K562 (cell line): ENCODE results near the gene PDE8B. TPM values are rescaled to one million over a fixed set of nuclear protein-coding genes. Genes with fewer than 3 reads are reported as not detected.

ENCODE experiments used
- ATAC-seq: fragments of 200-7000 bp; cut with Tn5 transposase; 3 replicates; pipeline ENCODE4 v1.9.1; 2020; ENCODE audit warnings: moderate library complexity
- BruUV-seq: library from RNA; stranded (reverse); fragments of 400-500 nt; replicated peaks from 2 replicates; lab custom pipeline; 2021; lab: Mats Ljungman, UMichigan
- CTCF ChIA-PET: fragments of 300-600 bp; formaldehyde crosslinking; extraction: SDS; loops from one replicate; lab custom pipeline; 2021; ENCODE audit warnings: low intra/inter-chr PET ratio; lab: Yijun Ruan, JAX
- POLR2A ChIA-PET: fragments of 300-600, 350-650 bp; sonication (Branson Sonifier 250); formaldehyde crosslinking; extraction: SDS; loops from one replicate; lab custom pipeline; 2021; ENCODE audit warnings: antibody characterized with exemption, inconsistent platforms; lab: Yijun Ruan, JAX
- DNase-seq, 4 experiments: peaks; one replicate each; pipeline versions ENCODE4 v3.0.0 to v3.0.0-alpha.2; 2011 to 2018; ENCODE audit warnings: low spot score in 3 of 4, mixed read lengths in 3 of 4; ENCODE audit errors: extremely low read depth in 1 of 4
- FAIRE-seq: peaks from 2 replicates; lab custom pipeline; 2011; peaks lifted over from hg19 to GRCh38; lab: Jason Lieb, UNC
- H2AFZ ChIP-seq: 2 replicates; pipeline ENCODE4 v1.6.0; 2011; ENCODE audit warnings: low read depth, low read length, control low read depth, inconsistent platforms
- H3K27ac ChIP-seq: fragments of 200-600 bp; 3 replicates; pipeline ENCODE4 v1.8.0; 2011; ENCODE audit warnings: low read depth, mild to moderate bottlenecking, control low read depth, inconsistent platforms, low read length, moderate library complexity, mixed read lengths; ENCODE audit errors: extremely low read depth
- H3K27me3 ChIP-seq, 2 experiments: fragments of 300-600 bp in 1 of 2; 2 replicates in 1 of 2; 3 replicates in 1 of 2; pipeline versions ENCODE4 v1.6.0 to v1.8.0; 2011; ENCODE audit warnings: inconsistent platforms in 2 of 2, low read length in 2 of 2, mild to moderate bottlenecking in 1 of 2, mixed read lengths in 1 of 2, moderate library complexity in 1 of 2; ENCODE audit not compliant: control insufficient read depth in 2 of 2, insufficient read depth in 2 of 2
- H3K36me3 ChIP-seq: fragments of 300-600 bp; 3 replicates; pipeline ENCODE4 v1.8.0; 2011; ENCODE audit warnings: mild to moderate bottlenecking, low read length, inconsistent platforms; ENCODE audit not compliant: control insufficient read depth, insufficient read depth
- H3K4me1 ChIP-seq, 2 experiments: fragments of 200-600 bp in 1 of 2; replicated peaks in 1 of 2; 2 replicates in 1 of 2; 3 replicates in 1 of 2; pipeline versions ENCODE4 v1.5.1 to v1.8.0; 2011; ENCODE audit warnings: inconsistent platforms in 2 of 2, low read length in 2 of 2, mild to moderate bottlenecking in 1 of 2, mixed read lengths in 1 of 2, moderate library complexity in 1 of 2; ENCODE audit not compliant: control insufficient read depth in 2 of 2, insufficient read depth in 2 of 2
- H3K4me2 ChIP-seq: 2 replicates; pipeline ENCODE4 v1.6.1; 2011; ENCODE audit warnings: low read length, control low read depth, inconsistent platforms, mixed read lengths; ENCODE audit not compliant: insufficient read depth
- H3K4me3 ChIP-seq: fragments of 200-600 bp; sonication (generic), shearing (Covaris generic); 2 replicates; pipeline ENCODE4 v1.5.1; 2016; ENCODE audit warnings: control low read depth, inconsistent platforms
- H3K79me2 ChIP-seq: fragments of 200-600 bp; 3 replicates; pipeline ENCODE4 v1.8.0; 2011; ENCODE audit warnings: low read length, inconsistent platforms; ENCODE audit not compliant: control insufficient read depth, insufficient read depth
- H3K9ac ChIP-seq, 2 experiments: 2 replicates each; pipeline versions ENCODE4 v1.6.0 to v1.6.1; 2011; ENCODE audit warnings: low read depth in 2 of 2, low read length in 2 of 2, control low read depth in 1 of 2, inconsistent platforms in 1 of 2, mild to moderate bottlenecking in 1 of 2, mixed read lengths in 1 of 2; ENCODE audit not compliant: insufficient read depth in 1 of 2
- H3K9me1 ChIP-seq: one replicate; pipeline ENCODE4 v1.6.0; 2011; ENCODE audit warnings: inconsistent platforms, mild to moderate bottlenecking, low read length, moderate library complexity; ENCODE audit not compliant: control insufficient read depth, insufficient read depth
- H3K9me3 ChIP-seq: replicated peaks from 2 replicates; pipeline ENCODE4 v1.5.1; 2011; ENCODE audit warnings: low read depth, low read length, inconsistent platforms; ENCODE audit not compliant: control insufficient read depth, insufficient read depth
- H4K20me1 ChIP-seq: replicated peaks from 2 replicates; pipeline ENCODE4 v1.6.1; 2011; ENCODE audit warnings: low read length, inconsistent platforms, mixed read lengths; ENCODE audit not compliant: control insufficient read depth, insufficient read depth
- ATF4 ChIP-seq: fragments of 450-650 bp; formaldehyde crosslinking; IDR thresholded peaks from 2 replicates; pipeline ENCODE4 v1.4.0; 2022; ENCODE audit warnings: mild to moderate bottlenecking, moderate library complexity
- FOXJ2 ChIP-seq: fragments of 200-800 bp; sonication (Bioruptor generic); IDR thresholded peaks from 2 replicates; pipeline ENCODE4 v1.6.1; 2016; ENCODE audit warnings: missing genetic modification characterization, missing compliant biosample characterization
- FOXP1 ChIP-seq: sonication (generic); formaldehyde crosslinking; IDR thresholded peaks from 2 replicates; pipeline ENCODE4 v1.8.0; 2022; ENCODE audit warnings: mild to moderate bottlenecking, missing genetic modification reagents
- GATA2 ChIP-seq: sonication (generic); formaldehyde crosslinking; IDR thresholded peaks from 2 replicates; pipeline ENCODE4 v1.4.0; 2020; ENCODE audit warnings: mild to moderate bottlenecking, missing genetic modification reagents
- GTF3C2 ChIP-seq: IDR thresholded peaks from 3 replicates; pipeline ENCODE4 v1.6.1; 2011; ENCODE audit warnings: borderline replicate concordance, mild to moderate bottlenecking, moderate library complexity; ENCODE audit not compliant: insufficient read length; ENCODE audit errors: extremely low read depth
- HBP1 ChIP-seq: fragments of 450-650 bp; formaldehyde crosslinking; IDR thresholded peaks from 2 replicates; pipeline ENCODE4 v1.4.0; 2022; ENCODE audit warnings: missing genetic modification characterization
- HMGN3 ChIP-seq: IDR thresholded peaks from 2 replicates; pipeline ENCODE4 v1.6.1; 2011; ENCODE audit warnings: borderline replicate concordance, low read depth, mild to moderate bottlenecking, mixed read lengths, low read length; ENCODE audit not compliant: insufficient read length; ENCODE audit errors: extremely low read depth
- KAT8 ChIP-seq: fragments of 450-650 bp; IDR thresholded peaks from 2 replicates; pipeline ENCODE4 v1.6.1; 2016; ENCODE audit warnings: low read depth, mild to moderate bottlenecking
- MLLT1 ChIP-seq, 2 experiments: fragments of 450-650 bp; IDR thresholded peaks; 2 replicates each; pipeline ENCODE4 v1.6.1; 2016
- NFYB ChIP-seq: IDR thresholded peaks from 2 replicates; pipeline ENCODE4 v1.6.1; 2011; ENCODE audit warnings: mild to moderate bottlenecking, moderate library complexity; ENCODE audit not compliant: insufficient read length; ENCODE audit errors: extremely low read depth
- NR3C1 ChIP-seq: sonication (generic); formaldehyde crosslinking; IDR thresholded peaks from 2 replicates; pipeline ENCODE4 v1.8.1; 2022; ENCODE audit warnings: missing genetic modification reagents
- ZC3H11A ChIP-seq: IDR thresholded peaks from 2 replicates; pipeline ENCODE4 v1.6.1; 2012; ENCODE audit warnings: low read depth, low read length, improper control_type of control experiment
- ZNF24 ChIP-seq: fragments of 450-650 bp; IDR thresholded peaks from 2 replicates; pipeline ENCODE4 v1.6.1; 2016
- ZNF311 ChIP-seq: fragments of 250-450 bp; sonication (Bioruptor Pico); IDR thresholded peaks from 2 replicates; pipeline ENCODE4 v1.4.0; 2020; ENCODE audit warnings: mild to moderate bottlenecking, moderate library complexity
- ZNF384 ChIP-seq: IDR thresholded peaks from 2 replicates; pipeline ENCODE4 v1.6.1; 2012; ENCODE audit warnings: low read depth, low read length, improper control_type of control experiment
- WGBS: fragments of 100-300 bp; shearing (Covaris generic); methylation state at CpG from one replicate; pipeline ENCODE4 v1.1.6; 2016; ENCODE audit warnings: low coverage, mixed read lengths; ENCODE audit not compliant: insufficient coverage; ENCODE audit errors: missing lambda C conversion rate; 5-methylcytosine and 5-hydroxymethylcytosine counted together
- in situ Hi-C: fragments of 300-500 bp; cut with MboI; formaldehyde crosslinking; loops from 4 replicates; pipeline ENCODE4 v1.15.0; 2018; ENCODE audit warnings: inconsistent platforms, mixed read lengths
- intact Hi-C: fragments of 100-400 bp; cut with micrococcal nuclease; formaldehyde crosslinking; loops from 2 replicates; pipeline ENCODE4 v1.14.2; 2022
- polyA plus RNA-seq, 8 experiments: library from polyadenylated mRNA; depleted of rRNA in 4 of 8; stranded (reverse) in 5 of 8; unstranded in 3 of 8; fragments of >200 nt; fragmentation: Nextera tagmentation in 2 of 8; fragmentation: Illumina TruSeq in 1 of 8; extraction: Ambion mirVana in 2 of 8; extraction: Trizol in 1 of 8; gene quantifications; 2 replicates each; pipeline versions ENCODE4 v1.2.1 to v1.2.3, GENCODE V29; 2011 to 2014; ENCODE audit warnings: inconsistent platforms in 1 of 8, missing spikeins in 1 of 8
- total RNA-seq, 7 experiments: library from RNA; depleted of rRNA in 6 of 7; stranded (reverse); fragments of >200 nt in 6 of 7; fragmentation: Illumina TruSeq in 2 of 7; extraction: Trizol in 2 of 7; gene quantifications; 2 replicates each; pipeline versions ENCODE4 v1.2.1 to v1.2.3, GENCODE V29; 2011 to 2021; ENCODE audit warnings: low replicate concordance in 1 of 7

Gene PDE8B
- total and polyA plus RNA-seq, 9 of the 15 experiments (the other 6 are each of a cell fraction or from before 2014, with no cell fraction given), result 0.15 to 0.28 TPM; not detected in 7

- TF ChIP-seq GATA2 (CRISPR knock-in tag), result no peak
- no peak for TF ChIP-seq ZC3H11A
- TF ChIP-seq ZNF24, result no peak
Observed at GRCh38 chr5:77172713-77173328, 37.7 kb upstream of the PDE8B start (continued).

GRCh38 chr5:77174526-77174925 lies 36.0 kb upstream of the PDE8B start:
- Histone ChIP-seq H2AFZ (no peak overlapping the region), H3K9me1 (no peaks in the 10 kb centered on the region), H3K4me1 (no peaks in the 10 kb centered on the region), H3K4me3 (no peak overlapping the region), H3K9me3 (no peaks in the 10 kb centered on the region), H3K27me3 (peaks cover 13 to 34% of the 10 kb centered on the region in 2 experiments; a peak in 4 of 5 replicates), H3K36me3 (no peaks in the 10 kb centered on the region), H3K27ac (no peak overlapping the region), H3K79me2 (no peaks in the 10 kb centered on the region), H3K4me2 (no peak overlapping the region), H3K9ac (no peak overlapping the region), H4K20me1 (no peaks in the 10 kb centered on the region)
- in situ Hi-C loops, result no loop called here
- FAIRE-seq (no peak), DNase-seq (no peak), ATAC-seq (no peak)
- intact Hi-C loops, result no loop called here
- WGBS, result 7% methylated on average over 6 of the region's 6 CpGs
- ChIA-PET POLR2A (interaction anchor here (0.6 to 1.2 kb wide), 3 partner anchors 9 to 17 kb away, joined by 3 to 4 read pairs (median 3); no protein-coding TSS in a partner anchor), CTCF (no interaction called here)
- BruUV-seq, result no TSS peak
- no peak for TF ChIP-seq HMGN3
- TF ChIP-seq NR3C1, result no peak
- TF ChIP-seq MLLT1 (IDR thresholded peaks at IDR 0.05), result no peak
- TF ChIP-seq FOXJ2 (tag), result no peak
- TF ChIP-seq FOXP1 (CRISPR knock-in tag), result no peak
- no peak for TF ChIP-seq HBP1 (CRISPR knock-in tag)
- no peak for TF ChIP-seq ZNF311 (CRISPR knock-in tag)
- no peak for TF ChIP-seq ATF4 (CRISPR knock-in tag)
- no peak for TF ChIP-seq KAT8
- no peak for TF ChIP-seq NFYB
- TF ChIP-seq ZNF384, result no peak
- no peak for TF ChIP-seq GTF3C2
